ENCODE measurements around the gene HAVCR1.

HAVCR1 gene

DNA sequence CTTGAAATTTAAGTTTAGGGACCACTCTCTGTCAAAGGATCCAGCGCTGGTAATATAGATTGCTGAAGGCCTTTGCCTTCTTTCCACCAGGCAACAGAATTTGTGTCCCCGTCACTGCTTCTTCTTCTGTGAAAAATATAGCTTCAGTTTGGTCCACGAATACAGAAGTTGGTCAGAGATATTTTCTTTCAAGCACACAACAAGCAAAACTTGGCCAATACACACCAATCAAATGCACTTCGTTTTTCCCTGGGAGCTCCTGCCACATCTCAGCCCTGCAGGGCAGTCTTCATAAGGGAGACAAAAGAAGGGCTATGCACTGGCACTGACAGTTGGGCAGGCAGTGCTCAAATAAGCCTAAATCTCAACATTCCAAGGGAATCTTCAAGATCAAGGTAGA, 27.0 kb upstream of the HAVCR1 start:
- DNase-seq (ENCODE audit: low read depth) = no peak
- TF ChIP-seq CTCF (conservative IDR thresholded peaks at IDR 0.05; ENCODE audit: low read depth, low read length) = no peak

DNA sequence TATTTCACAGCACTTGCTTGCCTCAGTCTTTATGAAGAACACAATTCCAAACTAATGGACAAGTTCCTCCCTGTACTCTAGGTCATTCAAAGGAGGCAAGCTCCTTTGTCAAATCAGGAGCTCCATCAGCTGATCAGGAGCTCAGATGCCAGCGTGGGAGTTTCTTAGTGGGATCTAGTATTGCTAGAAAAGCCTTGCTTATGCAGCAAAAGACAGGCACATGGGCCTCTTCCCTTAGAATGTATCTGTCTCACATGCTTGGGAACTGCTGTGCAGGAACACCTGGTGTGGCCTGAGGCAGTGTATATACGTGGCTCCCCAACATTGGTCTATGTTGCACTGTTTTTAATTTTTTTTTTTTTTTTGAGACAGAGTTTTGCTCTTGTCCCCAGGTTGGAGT, 21.4 kb upstream of the HAVCR1 start:
- no peak for TF ChIP-seq CTCF (conservative IDR thresholded peaks at IDR 0.05; ENCODE audit: low read depth, low read length)
- no peak for DNase-seq (ENCODE audit: low read depth)
- no peak overlapping the region for H3K4me3 ChIP-seq (ENCODE audit: low read length)

More for the DNA sequence above, 27.0 kb upstream of the HAVCR1 start:
- H3K4me3 ChIP-seq (ENCODE audit: low read length) = no peak overlapping the region

DNA sequence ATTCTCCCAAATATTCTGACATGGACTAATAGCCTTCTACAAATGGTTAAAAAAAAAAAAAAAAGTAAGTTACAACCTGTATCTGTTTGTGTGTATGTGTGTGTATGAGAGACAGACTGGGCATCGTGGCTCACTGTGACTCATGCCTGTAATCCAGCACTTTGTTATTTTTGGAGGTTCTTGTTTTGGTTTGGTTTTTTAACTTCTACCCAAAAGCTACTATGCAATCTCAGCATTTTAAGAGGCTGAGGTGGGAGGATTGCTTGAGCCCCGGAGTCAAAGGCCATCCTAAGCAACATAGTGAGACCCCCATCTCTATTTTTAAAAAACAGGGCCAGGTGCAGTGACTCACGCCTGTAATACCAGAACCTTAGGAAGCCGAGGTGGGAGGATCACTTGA, 17.6 kb upstream of the HAVCR1 start:
- DNase-seq (ENCODE audit: low read depth) = no peak
- H3K4me3 ChIP-seq (ENCODE audit: low read length) = no peak overlapping the region
- TF ChIP-seq CTCF (conservative IDR thresholded peaks at IDR 0.05; ENCODE audit: low read depth, low read length) = no peak

DNA sequence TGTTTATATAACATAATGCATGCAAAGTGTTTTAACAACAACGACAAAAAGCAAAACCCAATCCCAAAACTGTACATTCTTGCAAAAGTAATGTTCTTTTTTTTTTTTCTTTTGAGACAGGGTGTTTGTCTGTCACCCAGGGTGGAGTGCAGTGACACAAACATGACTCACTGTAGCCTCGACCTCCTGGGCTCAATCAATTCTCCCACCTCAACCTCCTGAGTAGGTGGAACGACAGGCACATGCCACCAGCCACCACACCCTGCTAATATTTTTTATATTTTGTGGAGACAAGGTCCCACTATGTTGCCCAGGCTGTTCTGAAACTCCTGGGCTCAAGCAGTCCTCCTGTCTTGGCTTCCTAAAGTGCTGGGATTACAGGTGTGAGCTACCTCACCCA, 13.6 kb upstream of the HAVCR1 start:
- H3K4me3 ChIP-seq (ENCODE audit: low read length) = no peak overlapping the region
- no peak for DNase-seq (ENCODE audit: low read depth)
- no peak for TF ChIP-seq CTCF (conservative IDR thresholded peaks at IDR 0.05; ENCODE audit: low read depth, low read length)

- no peak for TF ChIP-seq CTCF (conservative IDR thresholded peaks at IDR 0.05; ENCODE audit: low read depth, low read length)
- no peak overlapping the region for H3K4me3 ChIP-seq (ENCODE audit: low read length)
- DNase-seq (ENCODE audit: low read depth) = no peak
These were observed 11.0 kb upstream of the HAVCR1 start for GRCh38 chr5:157069949-157070348.

- TF ChIP-seq CTCF (conservative IDR thresholded peaks at IDR 0.05; ENCODE audit: low read depth, low read length) = no peak
- no peak overlapping the region for H3K4me3 ChIP-seq (ENCODE audit: low read length)
- DNase-seq (ENCODE audit: low read depth) = no peak
These were observed 9.9 kb upstream of the HAVCR1 start for GRCh38 chr5:157068785-157069184.

- TF ChIP-seq CTCF (conservative IDR thresholded peaks at IDR 0.05; ENCODE audit: low read depth, low read length) = no peak
- DNase-seq (ENCODE audit: low read depth) = no peak
These were observed 9.4 kb upstream of the HAVCR1 start for GRCh38 chr5:157068339-157068738.

More at GRCh38 chr5:157068339-157068738, 9.4 kb upstream of the HAVCR1 start:
- no peak overlapping the region for H3K4me3 ChIP-seq (ENCODE audit: low read length)

All from retinal pigment epithelial cell (primary cell).